IgD-negative memory B cell (primary cell): ENCODE data around the gene MID2. TPM values are rescaled to one million over a fixed set of nuclear protein-coding genes. Genes with fewer than 3 reads are reported as not detected.
"Not testable (repeated sequence)": the region's sequence is repeated elsewhere in the genome, so short reads cannot be mapped to it uniquely, and the experiment has no call there.

Source experiments
- H3K27ac Mint-ChIP-seq, 3 donors: one replicate each; pipeline ENCODE4 v1.8.0; 2020 to 2022; ENCODE audit warnings: mild to moderate bottlenecking in 3 of 3, mixed read lengths in 3 of 3, moderate library complexity in 1 of 3
- H3K27me3 Mint-ChIP-seq: one replicate; pipeline ENCODE4 v1.8.0; 2021; ENCODE audit warnings: mixed read lengths
- H3K36me3 Mint-ChIP-seq: one replicate; pipeline ENCODE4 v1.8.0; 2020; ENCODE audit warnings: mild to moderate bottlenecking, mixed read lengths
- H3K4me1 Mint-ChIP-seq, 3 donors: one replicate each; pipeline ENCODE4 v1.8.0; 2020 to 2022; ENCODE audit warnings: mixed read lengths in 3 of 3, mild to moderate bottlenecking in 1 of 3
- H3K4me3 Mint-ChIP-seq, 4 donors: one replicate each; pipeline ENCODE4 v1.8.0; 2020 to 2022; ENCODE audit warnings: mild to moderate bottlenecking in 4 of 4, mixed read lengths in 4 of 4, moderate library complexity in 3 of 4
- H3K9me3 Mint-ChIP-seq, 3 donors: one replicate each; pipeline ENCODE4 v1.8.0; 2020 to 2021; ENCODE audit warnings: mixed read lengths in 3 of 3, mild to moderate bottlenecking in 1 of 3
- polyA plus RNA-seq: library from polyadenylated mRNA; unstranded; fragments of 300-500 nt; fragmentation: Illumina TruSeq; gene quantifications from one replicate; pipeline ENCODE4 v1.2.3, GENCODE V29; 2021

The MID2 gene
- 2.4 TPM for polyA plus RNA-seq

DNA sequence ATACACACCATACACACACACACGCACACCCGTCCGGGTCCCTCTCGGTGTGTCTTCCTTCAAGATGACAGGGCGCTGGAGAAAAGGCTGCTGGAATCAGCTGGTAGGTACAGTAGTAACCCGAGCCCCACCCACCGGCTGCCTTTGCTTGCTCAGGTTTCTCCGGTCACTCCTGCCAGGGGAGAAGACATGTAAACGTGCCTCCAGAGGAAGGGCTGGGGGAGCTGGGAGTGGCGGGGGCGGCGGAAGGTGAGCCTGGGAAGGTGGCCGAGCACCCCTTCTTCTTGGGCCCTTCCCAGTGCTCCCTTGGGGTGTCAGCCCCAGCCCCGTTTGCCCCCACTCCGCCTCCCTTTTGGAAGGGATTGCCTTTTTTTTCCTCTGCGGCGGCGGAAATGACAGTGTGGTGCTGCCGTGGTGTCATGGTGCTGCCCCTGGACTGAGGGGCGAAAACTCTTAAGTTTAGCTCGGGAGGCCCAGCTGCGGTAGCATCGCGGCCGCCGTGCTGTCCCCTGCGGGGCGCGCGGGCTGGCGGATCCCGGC lies at the start of gene MID2:
Gene MID2 (plus strand): TSS at position 169 of the 540 bp plus-strand sequence. CDS start 561 bp downstream, outside the sequence.
- peak within 1 kb of the TSS; percentile 80 to 92 (median 88) for H3K4me3 Mint-ChIP-seq
- H3K27me3 Mint-ChIP-seq, result no peaks in the 10 kb centered on the region
- H3K36me3 Mint-ChIP-seq, result no peaks in the 10 kb centered on the region
- H3K9me3 Mint-ChIP-seq, result no peaks in the 10 kb centered on the region
- H3K4me1 Mint-ChIP-seq, result peaks cover 7 to 18% (median 12%) of the 10 kb centered on the region in 3 donors
- peak within 1 kb of the TSS in 2 of 3 donors; percentile 67 to 87 for H3K27ac Mint-ChIP-seq

- peak overlapping the region; percentile 86 to 98 (median 93) for H3K4me3 Mint-ChIP-seq
- no peaks in the 10 kb centered on the region for H3K9me3 Mint-ChIP-seq
- H3K36me3 Mint-ChIP-seq, result no peaks in the 10 kb centered on the region
- H3K27me3 Mint-ChIP-seq, result peaks cover 13% of the 10 kb centered on the region
- H3K4me1 Mint-ChIP-seq, result peaks cover 0 to 5% (median 3%) of the 10 kb centered on the region in 3 donors
- H3K27ac Mint-ChIP-seq, result peak overlapping the region in 2 of 3 donors; percentile 28 to 62
These were observed 48.8 kb upstream of the MID2 start for GRCh38 chrX:107776649-107777535.

- H3K4me3 Mint-ChIP-seq, result peak within 1 kb of the TSS; percentile 86 to 98 (median 93)
- H3K4me1 Mint-ChIP-seq, result peaks cover 0 to 5% (median 3%) of the 10 kb centered on the region in 3 donors
- no peaks in the 10 kb centered on the region for H3K36me3 Mint-ChIP-seq
- H3K27ac Mint-ChIP-seq, result peak within 1 kb of the TSS in 1 of 3 donors; percentile 62
- H3K9me3 Mint-ChIP-seq, result no peaks in the 10 kb centered on the region
- H3K27me3 Mint-ChIP-seq, result peaks cover 13% of the 10 kb centered on the region
These were observed 48.2 kb upstream of the MID2 start, which contains the start of gene NCBP2L for GRCh38 chrX:107777536-107777832. TSS of gene NCBP2L (plus strand) at chrX:107777733. CDS start at chrX:107794221, 16,488 bp downstream.

DNA sequence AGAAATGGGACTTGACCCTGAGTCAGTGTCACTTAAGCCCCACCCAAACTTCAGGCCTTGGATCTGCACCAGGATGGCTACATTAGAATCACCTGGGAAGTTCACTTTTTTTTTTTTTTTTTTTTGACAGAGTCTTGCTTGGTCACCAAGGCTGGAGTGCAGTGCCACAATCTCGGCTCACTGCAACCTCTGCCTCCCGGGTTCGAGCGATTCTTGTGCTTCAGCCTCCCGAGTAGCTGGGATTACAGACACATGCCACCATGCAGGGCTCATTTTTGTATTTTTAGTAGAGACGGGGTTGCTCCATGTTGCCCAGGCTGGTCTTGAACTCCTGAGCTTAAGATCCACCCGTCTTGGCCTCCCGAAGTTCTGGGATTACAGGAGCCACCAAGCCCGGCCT lies 45.1 kb upstream of the MID2 start:
- Mint-ChIP-seq H3K4me3 (no peak overlapping the region), H3K27ac (no peak overlapping the region), H3K27me3 (peaks cover 1% of the 10 kb centered on the region), H3K4me1 (peaks cover 0 to 5% (median 3%) of the 10 kb centered on the region in 3 donors), H3K36me3 (no peaks in the 10 kb centered on the region), H3K9me3 (no peaks in the 10 kb centered on the region)

DNA sequence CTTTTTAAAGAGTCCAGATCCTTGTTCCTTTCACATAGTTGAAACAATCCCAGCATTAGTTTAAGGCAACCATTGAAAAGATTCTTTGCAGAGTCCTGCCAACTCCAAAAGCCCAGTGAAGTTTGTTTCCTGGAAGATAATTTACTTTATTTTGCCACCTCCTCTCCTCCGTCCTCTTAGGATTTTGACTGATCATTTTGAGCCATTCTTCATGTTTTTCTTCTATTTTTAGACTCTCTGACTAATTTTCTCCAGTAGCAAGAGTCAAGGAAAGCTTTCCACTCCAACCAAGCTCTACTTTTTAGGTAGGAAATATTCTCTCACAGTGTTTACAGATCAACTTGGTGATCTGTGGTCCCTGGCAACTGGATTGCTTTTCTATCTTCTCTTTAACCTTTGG lies 37.8 kb upstream of the MID2 start:
- Mint-ChIP-seq H3K27ac (no peak overlapping the region), H3K4me3 (no peak overlapping the region), H3K36me3 (no peaks in the 10 kb centered on the region), H3K9me3 (no peaks in the 10 kb centered on the region), H3K4me1 (no peaks in the 10 kb centered on the region), H3K27me3 (peaks cover 2% of the 10 kb centered on the region)

DNA sequence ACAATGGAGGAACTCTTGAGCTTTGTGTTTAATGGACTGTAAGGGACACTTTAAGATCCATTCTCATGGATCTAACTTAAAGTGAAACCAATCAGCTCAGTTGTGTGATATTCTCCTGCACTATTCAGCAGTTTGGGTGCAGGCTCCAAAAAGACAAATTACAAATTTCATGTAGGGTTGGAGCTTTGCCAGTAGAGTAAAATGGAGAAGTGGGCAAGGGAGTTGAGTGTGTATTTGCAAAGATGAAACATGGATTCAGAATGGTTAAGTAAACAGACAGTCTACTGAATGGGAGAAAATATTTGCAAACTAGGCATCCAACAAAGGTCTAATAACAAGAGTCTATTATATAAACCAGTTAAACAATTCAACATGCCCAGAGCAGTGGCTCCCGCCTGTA lies 21.2 kb upstream of the MID2 start:
- peaks cover 6% of the 10 kb centered on the region for H3K27me3 Mint-ChIP-seq
- peaks cover 0 to 4% (median 2%) of the 10 kb centered on the region in 3 donors for H3K9me3 Mint-ChIP-seq
- no peak overlapping the region for H3K4me3 Mint-ChIP-seq
- no peak overlapping the region for H3K27ac Mint-ChIP-seq
- peaks cover 0 to 1% (median 0%) of the 10 kb centered on the region in 3 donors for H3K4me1 Mint-ChIP-seq
- H3K36me3 Mint-ChIP-seq, result peaks cover 2% of the 10 kb centered on the region

GRCh38 chrX:107805179-107805578 lies 20.5 kb upstream of the MID2 start:
- no peak overlapping the region for H3K27ac Mint-ChIP-seq
- peaks cover 0 to 4% (median 2%) of the 10 kb centered on the region in 3 donors for H3K9me3 Mint-ChIP-seq
- peaks cover 6% of the 10 kb centered on the region for H3K27me3 Mint-ChIP-seq
- H3K36me3 Mint-ChIP-seq, result peaks cover 2% of the 10 kb centered on the region
- H3K4me1 Mint-ChIP-seq, result peaks cover 0 to 1% (median 0%) of the 10 kb centered on the region in 3 donors
- H3K4me3 Mint-ChIP-seq, result no peak overlapping the region

- H3K27ac Mint-ChIP-seq, H3K9me3 Mint-ChIP-seq, H3K27me3 Mint-ChIP-seq, H3K36me3 Mint-ChIP-seq, H3K4me1 Mint-ChIP-seq, H3K4me3 Mint-ChIP-seq: not testable (repeated sequence)
These were observed 15.6 kb upstream of the MID2 start for GRCh38 chrX:107810053-107810452.

- Mint-ChIP-seq H3K27ac (no peak overlapping the region), H3K4me3 (no peak overlapping the region), H3K9me3 (peaks cover 2 to 8% (median 3%) of the 10 kb centered on the region in 3 donors), H3K36me3 (no peaks in the 10 kb centered on the region), H3K27me3 (peaks cover 1% of the 10 kb centered on the region), H3K4me1 (peaks cover 0 to 5% (median 2%) of the 10 kb centered on the region in 3 donors)
These were observed 6.7 kb upstream of the MID2 start for GRCh38 chrX:107818900-107819521.

GRCh38 chrX:107823042-107823441 lies 2.6 kb upstream of the MID2 start:
- Mint-ChIP-seq H3K9me3 (peaks cover 2 to 8% (median 3%) of the 10 kb centered on the region in 3 donors), H3K4me1 (peaks cover 7 to 18% (median 12%) of the 10 kb centered on the region in 3 donors), H3K36me3 (no peaks in the 10 kb centered on the region), H3K27me3 (no peaks in the 10 kb centered on the region), H3K4me3 (no peak overlapping the region), H3K27ac (no peak overlapping the region)

DNA sequence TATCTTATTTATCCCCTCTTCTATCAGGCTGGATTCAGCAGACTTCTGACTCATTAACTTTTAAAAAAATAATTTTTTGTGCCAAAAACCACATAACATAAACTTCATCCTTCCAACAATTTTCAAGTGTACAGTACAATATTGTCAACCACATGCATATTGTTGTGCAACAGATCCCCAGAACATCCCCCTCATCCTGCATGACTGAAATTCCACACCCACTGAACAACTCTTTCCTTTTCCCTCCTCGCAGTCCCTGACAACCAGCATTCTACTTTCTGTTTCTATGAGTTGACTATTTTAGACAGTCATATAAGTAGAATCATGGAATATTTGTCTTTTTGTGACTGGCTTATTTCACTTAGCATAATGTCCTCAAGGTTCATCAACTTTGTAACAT lies 2.2 kb upstream of the MID2 start:
- H3K9me3 Mint-ChIP-seq, result peaks cover 2 to 8% (median 3%) of the 10 kb centered on the region in 3 donors
- no peak overlapping the region for H3K27ac Mint-ChIP-seq
- H3K36me3 Mint-ChIP-seq, result no peaks in the 10 kb centered on the region
- H3K27me3 Mint-ChIP-seq, result no peaks in the 10 kb centered on the region
- H3K4me3 Mint-ChIP-seq, result no peak overlapping the region
- peaks cover 7 to 18% (median 12%) of the 10 kb centered on the region in 3 donors for H3K4me1 Mint-ChIP-seq

GRCh38 chrX:107826238-107827029 lies 768 bp downstream of the MID2 start:
- H3K4me3 Mint-ChIP-seq, result peak overlapping the region; percentile 83 to 93 (median 89)
- no peaks in the 10 kb centered on the region for H3K27me3 Mint-ChIP-seq
- H3K4me1 Mint-ChIP-seq, result peaks cover 7 to 18% (median 12%) of the 10 kb centered on the region in 3 donors
- H3K36me3 Mint-ChIP-seq, result no peaks in the 10 kb centered on the region
- peak overlapping the region in 2 of 3 donors; percentile 33 to 87 for H3K27ac Mint-ChIP-seq
- H3K9me3 Mint-ChIP-seq, result no peaks in the 10 kb centered on the region

- no peaks in the 10 kb centered on the region for H3K27me3 Mint-ChIP-seq
- H3K9me3 Mint-ChIP-seq, result no peaks in the 10 kb centered on the region
- peak overlapping the region; percentile 83 to 93 (median 89) for H3K4me3 Mint-ChIP-seq
- H3K27ac Mint-ChIP-seq, result peak overlapping the region in 2 of 3 donors; percentile 33 to 87
- H3K4me1 Mint-ChIP-seq, result peaks cover 7 to 18% (median 12%) of the 10 kb centered on the region in 3 donors
- no peaks in the 10 kb centered on the region for H3K36me3 Mint-ChIP-seq
These were observed 1.6 kb downstream of the MID2 start for GRCh38 chrX:107827030-107827831.

- Mint-ChIP-seq H3K4me1 (peaks cover 7 to 18% (median 12%) of the 10 kb centered on the region in 3 donors), H3K27me3 (no peaks in the 10 kb centered on the region), H3K27ac (no peak overlapping the region), H3K9me3 (no peaks in the 10 kb centered on the region), H3K36me3 (no peaks in the 10 kb centered on the region), H3K4me3 (peak overlapping the region in 3 of 4 donors; percentile 12 to 86 (median 63))
These were observed 2.2 kb downstream of the MID2 start for GRCh38 chrX:107827852-107828251.
